ENCODE data around the gene PATE1.

DNA sequence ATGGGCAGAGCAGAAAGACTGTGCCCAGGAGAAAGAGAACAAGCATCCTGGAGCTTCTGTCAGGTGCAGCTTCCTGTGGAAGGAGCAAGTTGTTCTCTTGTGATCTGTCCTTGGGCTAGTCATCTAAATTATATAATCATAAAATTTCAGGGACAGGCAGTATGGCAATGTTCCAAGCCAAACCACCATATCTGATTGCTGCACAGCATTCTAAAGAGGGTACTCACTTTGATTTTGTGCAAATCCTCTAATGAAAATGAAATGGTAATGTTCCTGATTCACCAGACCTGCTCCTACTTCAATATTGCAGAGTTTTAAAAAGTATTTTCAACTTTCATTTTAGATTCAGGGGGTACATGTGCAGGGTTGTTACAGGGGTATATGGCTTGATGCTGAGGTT, 32.6 kb downstream of the PATE1 start, which contains the start of gene PATE2:
- TF ChIP-seq, protein P1, sequence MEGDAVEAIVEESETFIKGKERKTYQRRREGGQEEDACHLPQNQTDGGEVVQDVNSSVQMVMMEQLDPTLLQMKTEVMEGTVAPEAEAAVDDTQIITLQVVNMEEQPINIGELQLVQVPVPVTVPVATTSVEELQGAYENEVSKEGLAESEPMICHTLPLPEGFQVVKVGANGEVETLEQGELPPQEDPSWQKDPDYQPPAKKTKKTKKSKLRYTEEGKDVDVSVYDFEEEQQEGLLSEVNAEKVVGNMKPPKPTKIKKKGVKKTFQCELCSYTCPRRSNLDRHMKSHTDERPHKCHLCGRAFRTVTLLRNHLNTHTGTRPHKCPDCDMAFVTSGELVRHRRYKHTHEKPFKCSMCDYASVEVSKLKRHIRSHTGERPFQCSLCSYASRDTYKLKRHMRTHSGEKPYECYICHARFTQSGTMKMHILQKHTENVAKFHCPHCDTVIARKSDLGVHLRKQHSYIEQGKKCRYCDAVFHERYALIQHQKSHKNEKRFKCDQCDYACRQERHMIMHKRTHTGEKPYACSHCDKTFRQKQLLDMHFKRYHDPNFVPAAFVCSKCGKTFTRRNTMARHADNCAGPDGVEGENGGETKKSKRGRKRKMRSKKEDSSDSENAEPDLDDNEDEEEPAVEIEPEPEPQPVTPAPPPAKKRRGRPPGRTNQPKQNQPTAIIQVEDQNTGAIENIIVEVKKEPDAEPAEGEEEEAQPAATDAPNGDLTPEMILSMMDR (optimal IDR thresholded peaks at IDR 0.05 in 1 of 3, IDR thresholded peaks at IDR 0.05 in 1 of 3, conservative IDR thresholded peaks at IDR 0.05 in 1 of 3; ENCODE audit: extremely low read depth in 1 of 3, insufficient read depth in 2 of 3, low read length in 3 of 3): no peak
- no peak for TF ChIP-seq EZH2 (IDR thresholded peaks at IDR 0.05; ENCODE audit: low read length)
